ENCODE results near the gene KLK7.

- TF ChIP-seq POLR2A (IDR thresholded peaks at IDR 0.05; ENCODE audit: low read depth, low read length) (no peak), POLR2AphosphoS5 (IDR thresholded peaks at IDR 0.05; ENCODE audit: low read depth, low read length) (no peak), TAF1 (IDR thresholded peaks at IDR 0.05; ENCODE audit: borderline replicate concordance, low read depth, low read length) (no peak)
Measured at GRCh38 chr19:50947123-50947522, 36.6 kb downstream of the KLK7 start.

Measured in GM12892 (cell line).